Activated CD4-positive, alpha-beta T cell treated with anti-CD3 and anti-CD28 coated beads, Interleukin-2, amount 50 U/mL, for 1 hour (primary cell): ENCODE results near the gene NOP14.
"Not testable (repeated sequence)": the region's sequence is repeated elsewhere in the genome, so short reads cannot be mapped to it uniquely, and the experiment has no call there.

Source experiments
- DNase-seq: peaks from one replicate; pipeline ENCODE4 v3.0.0-alpha.2; 2020

Gene NOP14

DNA sequence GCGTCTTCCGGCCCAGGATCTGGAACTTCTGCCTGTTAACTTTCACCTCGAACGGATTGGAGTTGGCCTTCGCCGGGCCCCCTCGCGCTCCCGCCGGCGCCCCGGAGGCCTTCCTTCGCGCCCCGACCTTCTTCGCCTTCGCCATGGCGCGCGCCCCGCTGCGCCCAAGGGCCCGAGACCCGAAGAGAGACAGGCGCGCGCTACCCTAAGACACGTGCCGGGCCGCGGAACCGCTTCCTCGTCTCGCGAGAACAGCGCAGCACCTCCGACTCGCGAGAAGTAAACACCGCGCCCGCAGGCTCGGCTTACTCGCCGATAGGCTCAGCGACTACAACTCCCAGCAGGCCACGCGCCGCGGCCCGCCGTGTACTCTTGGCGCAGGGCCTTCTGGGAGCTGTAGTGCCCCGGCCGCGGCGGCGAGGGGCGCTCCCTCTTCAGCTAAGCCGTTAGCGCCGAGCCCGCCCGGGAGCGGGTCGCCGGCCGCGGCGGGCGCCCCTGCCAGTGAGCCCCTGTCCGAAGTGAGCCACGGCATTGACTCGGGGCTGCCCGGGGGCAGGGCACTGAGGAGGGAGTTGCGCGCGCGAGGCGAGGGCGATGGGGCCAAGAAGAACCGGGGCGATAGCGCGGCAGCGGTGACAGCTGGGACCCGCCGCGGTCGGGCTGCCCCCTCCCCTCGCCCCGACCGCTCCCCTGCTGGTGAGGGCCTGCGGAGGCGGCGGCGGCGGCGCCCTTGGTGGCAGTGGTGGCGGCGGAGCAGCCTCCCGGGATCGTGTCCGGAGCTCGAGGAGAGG is at the start of gene NOP14, which contains the start of gene GRK4:
TSS of gene NOP14 (minus strand) at position 232 of the 791 bp plus-strand sequence. CDS start at position 145, 87 bp downstream.
TSS of gene GRK4 (plus strand) at position 397 of the 791 bp plus-strand sequence. CDS start 500 bp downstream, outside the sequence.
- DNase-seq = peak; percentile 97

DNA sequence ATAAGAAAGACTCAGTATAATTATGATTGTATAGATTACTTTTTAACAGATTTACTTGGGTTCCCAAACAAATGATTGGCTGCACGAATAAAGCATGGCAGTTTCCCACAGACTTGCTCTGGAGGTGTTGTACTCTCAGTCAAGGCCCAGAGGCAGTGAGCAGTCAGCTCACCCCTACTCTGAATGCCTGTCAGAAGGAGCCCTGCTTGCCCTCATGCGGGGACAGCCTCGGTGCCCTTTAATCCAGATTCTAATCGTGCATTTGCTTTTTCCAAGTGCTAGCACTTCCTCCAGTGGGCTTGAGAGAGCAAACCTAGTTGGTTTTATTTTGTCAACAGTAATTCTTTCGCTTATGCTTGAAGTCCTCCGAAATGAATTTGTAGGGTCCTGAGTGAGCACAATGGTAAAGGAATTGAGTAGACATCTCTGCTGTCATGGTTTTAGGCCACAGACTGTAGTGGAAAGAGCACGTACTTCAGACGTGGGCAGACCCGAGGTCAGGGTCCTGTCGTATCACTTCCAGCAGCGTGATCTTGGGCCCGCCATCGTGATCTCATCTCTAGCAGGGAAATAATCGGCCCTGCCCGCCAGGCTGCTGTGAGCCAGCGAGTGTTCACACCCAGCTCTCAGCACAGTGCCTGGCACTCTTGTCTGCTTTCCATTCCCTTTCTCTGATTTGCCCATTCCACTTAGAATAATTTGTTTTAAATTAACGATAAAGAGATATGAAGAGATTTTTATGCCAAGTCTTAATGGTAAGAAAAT is 48.4 kb upstream of the NOP14 start:
- no peak for DNase-seq

DNA sequence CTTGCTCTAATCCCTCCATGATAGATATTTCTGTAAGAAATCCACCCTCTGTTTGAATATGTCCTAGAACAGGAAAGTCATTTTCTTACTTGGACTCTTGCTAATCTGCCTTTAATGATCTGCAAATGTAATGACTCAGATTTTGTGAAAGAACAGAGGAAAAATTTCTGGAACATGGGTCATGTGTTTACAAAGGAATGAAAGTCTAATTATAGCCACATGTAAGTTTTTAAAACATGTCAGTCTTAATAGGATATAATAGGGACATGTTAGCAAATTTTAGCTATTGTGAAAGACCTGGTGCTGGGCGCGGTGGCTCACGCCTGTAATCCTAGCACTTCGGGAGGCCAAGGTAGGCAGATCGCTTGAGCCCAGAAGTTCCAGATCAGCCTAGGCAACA is 47.8 kb upstream of the NOP14 start:
- DNase-seq = no peak

DNA sequence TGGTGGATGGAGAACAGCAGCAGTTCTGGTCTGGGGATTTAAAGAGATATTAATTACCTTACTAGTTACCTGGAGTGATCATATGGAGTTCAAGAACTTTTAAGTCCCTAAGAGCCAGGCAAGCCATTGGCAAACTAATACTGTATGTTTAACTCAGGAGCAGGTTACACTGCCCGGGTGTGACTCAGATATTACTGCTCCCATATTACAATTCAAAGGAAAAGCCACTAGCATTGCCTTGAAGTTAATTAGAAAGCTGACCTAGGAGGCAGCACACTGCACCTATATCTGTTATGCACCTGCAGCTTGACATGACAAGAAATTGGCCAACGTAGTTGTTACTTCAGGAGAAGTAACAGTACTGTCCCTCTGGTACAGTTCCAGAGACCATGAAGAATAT is 47.4 kb upstream of the NOP14 start:
- no peak for DNase-seq

DNA sequence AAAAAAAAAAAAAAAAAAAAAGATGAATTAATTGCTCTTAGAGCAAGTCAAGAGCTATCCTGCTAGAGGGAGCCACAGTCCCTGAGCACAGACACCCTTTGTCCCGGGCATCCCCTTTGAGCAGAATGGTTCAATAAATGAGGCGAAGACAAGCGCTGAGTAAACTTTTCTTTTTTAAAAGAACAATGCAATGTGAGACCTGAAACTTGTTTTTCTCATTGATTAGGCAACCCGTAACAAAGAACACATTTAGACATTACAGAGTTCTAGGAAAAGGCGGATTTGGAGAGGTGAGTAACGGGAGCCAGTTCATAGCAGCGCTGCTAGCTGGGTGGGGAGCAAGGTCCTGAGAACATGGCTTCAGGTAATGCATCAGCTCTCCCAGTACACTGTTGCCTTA is 46.2 kb upstream of the NOP14 start:
- DNase-seq = no peak

DNA sequence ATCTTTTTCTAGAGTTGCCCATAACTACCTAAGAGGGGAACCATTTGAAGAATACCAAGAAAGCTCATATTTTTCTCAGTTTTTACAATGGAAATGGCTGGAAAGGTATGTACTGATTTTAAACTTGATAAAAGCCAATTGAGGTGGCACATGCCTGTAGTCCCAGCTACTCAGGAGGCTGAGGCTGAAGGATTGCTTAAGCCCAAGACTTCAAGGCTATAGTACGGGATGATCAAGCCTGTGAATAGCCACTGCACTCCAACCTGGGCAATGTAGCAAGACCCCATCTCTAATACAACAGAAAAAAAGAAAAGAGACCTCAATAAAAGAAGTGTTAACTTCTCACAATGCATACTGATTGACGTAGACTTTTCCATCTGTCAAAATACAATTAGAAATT is 44.5 kb upstream of the NOP14 start:
- no peak for DNase-seq

DNA sequence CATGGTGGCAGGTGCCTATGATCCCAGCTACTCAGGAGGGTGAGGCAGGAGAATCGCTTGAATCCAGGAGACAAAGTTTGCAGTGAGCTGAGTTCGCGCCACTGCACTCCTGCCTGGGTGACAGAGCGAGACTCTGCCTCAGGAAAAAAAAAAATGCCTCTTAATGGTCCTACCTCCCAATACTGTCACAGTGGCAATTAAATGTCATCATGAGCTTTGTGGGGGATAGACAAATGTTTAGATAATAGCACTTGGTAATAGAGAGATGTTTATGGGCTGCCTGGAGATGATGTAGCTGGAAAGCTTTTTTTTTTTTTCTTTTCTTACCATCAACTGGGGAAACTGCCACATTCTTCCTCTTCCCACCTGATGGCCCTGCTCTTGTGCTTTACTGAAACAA is 33.2 kb upstream of the NOP14 start:
- no peak for DNase-seq

DNA sequence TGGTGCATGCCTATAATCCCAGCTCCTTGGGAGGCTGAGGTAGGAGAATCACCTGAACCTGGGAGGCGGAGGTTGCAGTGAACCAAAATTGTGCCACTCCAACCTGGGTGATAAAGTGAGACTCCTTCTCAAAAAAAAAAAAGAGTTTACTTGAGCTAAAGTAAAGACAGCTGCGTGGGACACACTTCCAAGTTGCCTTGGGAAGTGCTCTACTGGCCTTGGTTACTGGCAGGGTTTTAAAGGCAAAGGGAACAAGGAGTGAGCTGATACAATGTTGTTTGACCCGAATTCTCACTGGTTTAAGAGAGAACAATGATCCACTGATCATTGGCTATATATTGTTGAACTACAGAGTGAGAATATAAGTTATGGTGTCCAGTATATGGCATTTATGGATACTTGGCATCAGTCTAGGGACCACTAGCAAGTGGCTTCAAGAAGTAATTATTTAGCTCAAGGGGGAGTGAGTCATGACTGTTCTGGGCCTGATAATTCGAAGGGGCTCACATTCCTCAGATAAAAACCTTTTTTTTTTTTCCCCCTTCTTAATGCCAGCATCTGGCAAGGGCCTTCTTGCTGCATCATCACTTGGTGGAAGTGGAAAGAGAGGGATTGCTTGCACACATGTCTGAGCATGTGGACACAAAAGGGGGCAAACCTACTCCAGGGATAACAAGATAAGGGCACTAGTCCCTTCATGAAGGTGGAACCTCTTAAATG is 32.5 kb upstream of the NOP14 start:
- no peak for DNase-seq

DNA sequence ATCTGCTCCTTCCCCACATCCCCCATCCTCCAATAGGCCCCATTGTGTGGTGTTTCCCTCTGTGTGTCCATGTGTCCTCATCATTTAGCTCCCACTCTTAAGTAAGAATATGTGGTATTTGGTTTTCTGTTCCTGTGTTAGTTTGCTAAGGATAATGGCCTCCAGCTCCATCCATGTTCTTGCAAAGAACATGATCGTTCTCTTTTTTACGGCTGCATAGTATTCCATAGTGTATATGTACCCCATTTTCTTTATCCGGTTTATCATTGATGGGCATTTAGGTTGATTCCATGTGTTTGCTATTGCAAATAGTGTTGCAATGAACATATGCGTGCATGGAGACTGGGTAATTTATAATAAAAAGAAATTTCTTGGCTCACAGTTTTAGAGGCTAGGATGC is 31.7 kb upstream of the NOP14 start:
- DNase-seq = no peak

DNA sequence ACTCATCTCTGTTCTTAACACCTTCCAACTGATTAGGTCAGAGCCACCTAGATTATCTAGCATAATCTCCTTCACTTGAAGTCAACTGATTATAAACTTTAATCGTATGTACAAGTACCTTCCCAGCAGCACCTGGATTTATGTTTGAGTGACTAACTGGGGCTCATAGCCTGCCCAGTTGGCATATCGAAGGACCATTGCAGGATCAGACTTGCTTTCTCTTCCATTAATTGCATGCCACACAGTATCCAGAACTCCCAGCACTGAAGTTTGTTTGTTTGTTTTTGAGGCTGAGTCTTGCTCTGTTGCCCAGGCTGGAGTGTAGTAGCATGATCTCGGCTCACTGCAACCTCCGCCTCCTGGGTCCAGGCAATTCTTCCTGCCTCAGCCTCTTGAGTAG is 28.0 kb upstream of the NOP14 start:
- DNase-seq = no peak

DNA sequence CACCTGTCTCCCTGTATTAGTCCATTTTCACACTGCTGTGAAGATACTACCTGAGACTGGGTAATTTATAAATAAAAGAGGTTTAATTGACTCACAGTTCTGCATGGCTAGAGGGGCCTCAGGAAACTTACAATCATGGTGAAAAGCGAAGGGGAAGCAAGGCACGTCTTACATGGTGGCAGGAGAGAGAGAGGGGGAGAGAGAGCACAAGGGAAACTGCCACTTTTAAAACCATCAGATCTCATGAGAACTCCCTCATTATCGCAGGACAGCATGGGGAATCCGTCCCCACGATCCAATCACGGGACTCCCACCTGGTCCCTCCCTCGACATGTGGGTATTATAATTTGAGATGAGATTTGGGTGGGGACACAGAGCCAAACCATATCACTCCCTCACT is 20.5 kb upstream of the NOP14 start:
- DNase-seq = not testable (repeated sequence)

DNA sequence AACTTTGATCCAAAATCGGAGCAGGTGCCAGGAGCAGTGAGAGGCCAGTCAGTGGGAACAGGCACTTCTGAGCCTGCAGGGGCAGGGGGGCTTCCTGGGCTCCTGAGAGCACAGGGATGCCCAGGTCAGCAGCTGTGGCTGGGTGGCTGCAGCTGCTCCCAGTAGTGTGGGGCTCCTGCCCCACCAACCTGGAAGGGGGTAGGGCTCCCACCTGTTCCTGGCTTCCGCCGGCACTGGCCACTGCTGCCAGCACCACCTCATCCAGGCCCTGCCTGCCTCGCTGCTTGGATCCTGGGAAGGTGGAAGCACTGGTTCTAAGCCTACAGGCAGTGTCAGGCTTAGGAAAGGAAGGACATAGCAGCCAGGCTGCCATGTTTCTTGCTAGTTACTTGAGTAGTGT is 18.8 kb upstream of the NOP14 start:
- DNase-seq = no peak

DNA sequence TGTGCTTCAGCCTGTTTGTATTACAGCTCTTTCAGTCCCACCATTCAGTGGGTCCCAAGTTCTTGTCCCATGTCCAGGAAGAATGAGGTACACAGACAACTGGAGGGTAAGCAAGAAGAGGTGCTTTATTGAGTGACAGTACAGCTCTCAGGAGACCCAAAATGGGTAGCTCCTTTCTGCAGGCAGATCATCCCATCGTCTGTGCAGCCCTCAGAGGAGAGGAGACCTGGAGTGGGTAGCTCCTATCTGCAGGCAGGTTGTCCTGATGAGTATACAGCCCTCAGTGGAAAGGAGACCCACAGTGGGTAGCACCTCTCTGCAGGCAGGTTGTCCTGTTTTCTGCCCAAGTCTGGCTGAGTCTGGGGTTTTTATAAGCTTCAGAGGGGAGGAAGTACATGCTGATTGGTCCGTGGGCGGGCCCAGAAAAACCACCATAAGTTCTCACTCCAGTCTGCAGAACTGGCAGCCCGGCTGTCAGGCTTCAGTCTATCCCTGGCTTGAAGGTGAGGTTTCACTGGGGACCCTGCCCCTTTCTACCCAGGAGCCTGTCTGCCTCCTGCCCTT is 18.1 kb upstream of the NOP14 start:
- no peak for DNase-seq

DNA sequence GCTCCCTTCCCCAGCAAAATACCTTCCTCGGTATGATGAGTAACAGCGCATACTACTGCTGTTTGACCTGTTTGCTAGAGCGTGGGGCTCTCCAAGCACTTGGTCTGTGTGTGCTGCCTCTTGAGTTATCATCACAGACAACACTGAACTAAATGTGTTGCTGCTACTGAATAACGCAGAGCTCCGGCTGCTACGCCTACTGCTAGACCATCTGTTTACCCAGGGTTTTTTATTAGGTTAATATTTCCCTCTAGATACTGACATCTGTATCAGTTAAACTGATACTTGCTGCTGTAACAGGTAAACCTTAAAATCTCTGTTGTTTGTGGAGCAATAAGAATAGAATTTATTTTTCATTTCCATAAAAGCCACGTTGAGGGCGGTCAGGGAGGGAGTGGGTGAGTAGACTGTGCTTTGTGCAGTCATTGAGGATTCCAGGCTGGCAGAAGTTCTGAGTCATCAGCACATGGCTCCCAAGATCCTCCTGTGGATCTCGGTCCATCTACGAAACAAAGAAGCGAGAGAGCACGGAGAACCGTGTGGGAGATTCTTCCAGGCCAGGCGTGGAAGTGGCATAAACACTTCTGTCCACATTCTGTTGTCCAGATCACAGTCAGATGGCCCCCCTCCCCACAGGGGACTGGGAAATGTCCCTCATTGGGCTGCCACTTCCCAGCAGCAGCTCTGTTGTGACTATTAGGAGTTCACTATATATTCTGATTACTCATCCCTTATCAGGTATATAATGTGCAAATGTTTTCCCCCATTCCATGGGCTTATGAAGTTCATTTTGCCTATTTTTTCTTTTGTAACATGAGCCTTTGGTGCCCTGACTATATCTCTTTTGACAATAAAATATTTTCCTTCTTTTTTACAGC is 14.2 kb upstream of the NOP14 start:
- DNase-seq = no peak

DNA sequence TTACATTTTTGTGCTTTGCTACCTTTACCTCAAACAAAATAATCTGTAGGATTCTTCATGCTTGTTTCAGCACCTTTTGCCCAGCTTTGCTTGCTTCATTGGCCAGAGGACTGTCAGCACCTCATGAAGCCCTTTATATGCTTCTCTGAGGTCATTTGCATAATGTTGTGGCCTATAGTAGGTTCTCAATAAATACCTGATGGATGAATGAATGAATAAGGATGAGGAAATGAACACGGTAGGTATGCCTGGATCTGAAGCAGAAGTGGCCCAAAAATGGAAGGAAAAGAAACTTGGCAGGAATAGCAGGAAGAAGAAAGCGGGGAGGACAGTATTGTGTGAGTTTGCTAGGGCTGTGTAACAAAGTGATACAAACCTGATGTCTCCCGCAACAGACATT is 8.1 kb upstream of the NOP14 start:
- no peak for DNase-seq

DNA sequence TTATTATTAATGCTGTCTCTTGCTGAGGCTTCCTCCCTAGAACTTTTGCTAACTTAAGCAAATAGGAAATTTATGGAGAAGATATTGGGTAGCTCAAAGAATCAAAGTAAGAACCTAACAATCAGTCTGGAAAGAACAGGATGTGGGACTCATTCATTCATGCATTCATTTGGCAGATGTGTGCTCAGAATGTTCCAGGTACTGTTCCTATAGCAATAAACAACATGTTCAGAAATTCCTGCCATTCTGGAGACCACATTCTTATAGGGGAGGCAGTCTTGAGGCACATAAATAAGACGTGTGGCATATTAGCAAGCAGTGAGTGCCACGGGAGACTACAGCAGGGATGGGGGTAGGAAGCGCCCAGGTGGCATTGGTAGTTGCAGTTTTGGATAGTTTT is 5.2 kb upstream of the NOP14 start:
- DNase-seq = no peak

DNA sequence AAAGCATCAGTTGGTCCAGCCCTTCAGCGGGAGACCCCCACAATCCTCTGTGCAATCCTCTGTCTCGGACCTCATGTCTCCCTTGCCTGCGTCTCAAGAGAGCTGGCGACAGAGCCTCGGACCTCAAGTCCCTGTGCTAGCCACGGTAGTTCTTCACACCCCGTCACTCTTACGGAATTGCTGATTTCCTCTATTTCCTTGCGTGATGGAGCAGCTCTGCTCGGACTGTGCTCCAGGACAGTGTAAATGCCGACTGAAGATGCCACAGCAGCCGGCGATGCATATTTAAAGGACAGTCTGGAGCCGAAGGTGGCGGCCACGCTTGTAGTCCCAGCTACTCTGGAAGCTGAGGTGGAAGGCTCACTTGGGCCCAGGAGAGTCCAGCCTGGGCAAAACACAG is 2.1 kb upstream of the NOP14 start:
- DNase-seq = no peak

DNA sequence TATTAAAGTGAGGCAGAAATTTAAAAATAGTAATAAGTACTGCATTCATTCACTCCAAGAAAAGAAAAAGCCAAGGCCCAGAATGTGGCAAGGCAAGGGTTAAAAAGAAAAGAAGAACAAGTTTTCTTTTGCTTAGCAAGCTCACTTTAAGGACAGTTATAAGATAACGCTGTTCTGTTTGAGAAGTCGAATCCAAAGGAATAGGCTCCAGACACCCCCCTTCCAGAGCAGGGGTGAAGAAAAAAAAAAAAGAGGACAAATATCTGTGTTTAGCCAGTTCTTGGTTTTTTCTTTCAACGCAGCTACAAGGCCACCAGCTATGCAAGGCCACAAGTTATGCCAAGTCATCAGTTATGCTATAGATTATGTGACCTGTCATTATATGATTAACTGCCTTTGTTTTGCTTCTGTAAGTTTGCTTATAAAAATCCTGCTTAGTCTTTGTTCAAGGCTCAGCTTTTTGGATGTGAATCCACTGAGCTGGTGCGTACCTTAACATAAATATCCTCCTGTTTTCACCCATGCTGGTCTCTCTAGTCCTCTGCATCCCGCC is 1.6 kb upstream of the NOP14 start:
- no peak for DNase-seq

DNA sequence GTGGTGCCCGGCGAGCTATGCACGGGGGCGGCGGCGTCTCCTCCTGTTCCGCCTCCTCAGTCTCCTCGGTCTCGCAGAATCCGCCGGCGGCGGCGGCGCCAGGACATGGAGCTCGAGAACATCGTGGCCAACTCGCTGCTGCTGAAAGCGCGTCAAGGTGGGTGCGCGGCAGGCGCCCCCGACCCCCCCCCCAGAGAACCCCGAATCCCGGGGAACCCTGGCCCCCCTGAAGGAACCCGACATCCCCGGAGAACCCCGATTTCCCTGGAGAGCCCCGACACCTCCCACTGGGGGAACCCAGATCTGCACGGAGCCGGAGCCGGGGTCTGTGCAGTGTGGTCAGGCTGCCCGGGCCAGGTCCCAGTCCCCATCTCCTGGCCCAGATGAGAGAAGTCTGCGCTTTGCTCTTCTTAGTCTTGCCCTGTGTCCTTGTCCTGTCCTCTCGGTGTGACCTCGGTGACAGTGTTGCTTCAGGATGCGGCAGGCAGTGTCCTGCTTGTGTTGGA is 813 bp upstream of the NOP14 start:
- no peak for DNase-seq

DNA sequence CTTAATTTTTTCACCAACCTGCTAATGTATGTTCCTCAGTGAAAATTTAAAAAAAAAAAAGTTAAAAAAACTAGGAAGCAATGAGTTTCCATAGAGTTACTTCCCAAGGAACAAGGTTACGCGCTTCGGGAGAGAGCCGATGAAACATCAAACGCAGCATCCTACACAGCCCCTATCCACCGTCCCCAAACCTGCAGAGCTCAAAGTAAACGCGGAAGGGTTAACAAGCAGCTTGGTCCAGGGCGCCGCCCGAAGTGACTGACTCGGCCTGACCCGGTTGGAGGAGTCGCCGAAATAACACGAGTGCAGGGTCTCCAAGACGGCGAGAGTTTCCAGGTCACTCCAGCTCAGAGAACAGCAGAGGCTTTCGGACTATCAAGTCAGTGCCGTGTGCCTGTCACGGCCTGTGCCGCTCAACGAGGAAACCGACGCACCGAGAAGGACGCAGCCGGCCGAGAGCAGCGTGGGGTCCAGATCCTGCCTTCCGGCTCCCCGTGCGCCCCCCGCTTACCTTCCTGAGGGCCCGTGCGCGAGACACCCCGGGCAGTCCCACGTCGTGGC is 512 bp downstream of the NOP14 start:
- peak; percentile 22 for DNase-seq

DNA sequence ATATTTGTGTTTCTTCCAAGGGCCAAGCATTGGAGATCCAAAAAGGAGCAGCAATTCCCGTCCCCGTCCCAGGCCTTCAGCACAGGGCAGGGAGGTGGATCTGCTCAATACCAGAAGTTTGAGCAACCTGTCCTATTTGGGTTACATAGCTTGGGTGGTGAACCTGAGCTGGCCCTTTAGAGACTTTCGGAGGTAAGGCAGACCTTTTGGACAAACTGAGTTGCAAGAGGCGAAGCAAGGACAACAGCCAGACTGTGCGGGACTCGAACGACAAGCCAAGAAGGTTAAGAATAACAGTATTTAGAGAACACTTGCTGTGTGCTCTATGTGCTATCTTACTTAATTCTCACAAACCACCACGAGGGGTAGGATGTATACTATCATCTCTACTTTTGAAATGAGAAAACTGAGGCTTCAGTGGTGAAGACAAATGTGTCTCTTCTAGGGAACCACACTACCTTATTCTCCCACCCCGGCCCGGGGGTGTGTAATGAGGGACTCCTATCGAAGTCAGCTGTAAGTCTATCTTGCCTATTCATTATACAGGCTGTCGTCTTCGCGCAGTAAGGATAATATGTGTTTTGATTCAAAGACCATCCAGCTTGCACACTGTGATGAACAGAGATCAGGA is 1.3 kb downstream of the NOP14 start:
- DNase-seq = no peak
